ENCODE results near the gene ZNF396. TPM values are rescaled to one million over a fixed set of nuclear protein-coding genes. Genes with fewer than 3 reads are reported as not detected.

Gene ZNF396
- total RNA-seq, 1 donor from 2014 or later: 2.2 TPM

- Histone ChIP-seq H3K4me2 (no peak overlapping the region), H3K4me1 (no peaks in the 10 kb centered on the region), H4K20me1 (ENCODE audit: low read depth) (no peaks in the 10 kb centered on the region), H3K9ac (no peak overlapping the region), H3K9me3 (ENCODE audit: low read depth) (no peaks in the 10 kb centered on the region), H3K79me2 (ENCODE audit: low read depth) (no peaks in the 10 kb centered on the region), H3K27me3 (peaks cover 33% of the 10 kb centered on the region), H3K4me3 (no peak overlapping the region), H3F3A (ENCODE audit: low read depth) (peaks cover 8% of the 10 kb centered on the region), H3K27ac (no peak overlapping the region), H3K36me3 (no peaks in the 10 kb centered on the region), H2AFZ (replicated peaks) (no peak overlapping the region)
- Mint-ChIP-seq H3K27ac (no peak overlapping the region), H3K4me1 (peaks cover 10% of the 10 kb centered on the region), H3K27me3 (ENCODE audit: insufficient read depth, low read depth) (peaks cover 7% of the 10 kb centered on the region), H3K4me3 (no peak overlapping the region), H3K9me3 (peaks cover 2% of the 10 kb centered on the region), H3K36me3 (no peaks in the 10 kb centered on the region)
- TF ChIP-seq, protein P1, sequence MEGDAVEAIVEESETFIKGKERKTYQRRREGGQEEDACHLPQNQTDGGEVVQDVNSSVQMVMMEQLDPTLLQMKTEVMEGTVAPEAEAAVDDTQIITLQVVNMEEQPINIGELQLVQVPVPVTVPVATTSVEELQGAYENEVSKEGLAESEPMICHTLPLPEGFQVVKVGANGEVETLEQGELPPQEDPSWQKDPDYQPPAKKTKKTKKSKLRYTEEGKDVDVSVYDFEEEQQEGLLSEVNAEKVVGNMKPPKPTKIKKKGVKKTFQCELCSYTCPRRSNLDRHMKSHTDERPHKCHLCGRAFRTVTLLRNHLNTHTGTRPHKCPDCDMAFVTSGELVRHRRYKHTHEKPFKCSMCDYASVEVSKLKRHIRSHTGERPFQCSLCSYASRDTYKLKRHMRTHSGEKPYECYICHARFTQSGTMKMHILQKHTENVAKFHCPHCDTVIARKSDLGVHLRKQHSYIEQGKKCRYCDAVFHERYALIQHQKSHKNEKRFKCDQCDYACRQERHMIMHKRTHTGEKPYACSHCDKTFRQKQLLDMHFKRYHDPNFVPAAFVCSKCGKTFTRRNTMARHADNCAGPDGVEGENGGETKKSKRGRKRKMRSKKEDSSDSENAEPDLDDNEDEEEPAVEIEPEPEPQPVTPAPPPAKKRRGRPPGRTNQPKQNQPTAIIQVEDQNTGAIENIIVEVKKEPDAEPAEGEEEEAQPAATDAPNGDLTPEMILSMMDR (IDR thresholded peaks at IDR 0.05): no peak
- TF ChIP-seq EZH2 (IDR thresholded peaks at IDR 0.05): no peak
- no peak for TF ChIP-seq EZH2phosphoT487 (IDR thresholded peaks at IDR 0.05)
- no peak for DNase-seq (ENCODE audit: low spot score)
These were observed 2.3 kb upstream of the ZNF396 start for GRCh38 chr18:35379421-35379820.

- no peak overlapping the region for H3K4me3 ChIP-seq
- Mint-ChIP-seq H3K4me1 (peaks cover 10% of the 10 kb centered on the region), H3K9me3 (peaks cover 2% of the 10 kb centered on the region), H3K4me3 (peak overlapping the region; percentile 12), H3K27ac (no peak overlapping the region), H3K36me3 (peaks cover 2% of the 10 kb centered on the region), H3K27me3 (ENCODE audit: insufficient read depth, low read depth) (peaks cover 7% of the 10 kb centered on the region)
- H3K4me2 ChIP-seq: no peak overlapping the region
- H2AFZ ChIP-seq (replicated peaks): no peak overlapping the region
- no peak for DNase-seq (ENCODE audit: low spot score)
- H3K27ac ChIP-seq: no peak overlapping the region
- H3K9ac ChIP-seq: no peak overlapping the region
- H3K4me1 ChIP-seq: no peaks in the 10 kb centered on the region
- TF ChIP-seq, protein P1 (IDR thresholded peaks at IDR 0.05): no peak
- TF ChIP-seq EZH2phosphoT487 (IDR thresholded peaks at IDR 0.05) (no peak), EZH2 (IDR thresholded peaks at IDR 0.05) (no peak)
- H3K9me3 ChIP-seq (ENCODE audit: low read depth): no peaks in the 10 kb centered on the region
- H3K79me2 ChIP-seq (ENCODE audit: low read depth): no peaks in the 10 kb centered on the region
- peaks cover 33% of the 10 kb centered on the region for H3K27me3 ChIP-seq
- H3F3A ChIP-seq (ENCODE audit: low read depth): peaks cover 8% of the 10 kb centered on the region
- no peaks in the 10 kb centered on the region for H4K20me1 ChIP-seq (ENCODE audit: low read depth)
- no peaks in the 10 kb centered on the region for H3K36me3 ChIP-seq
These were observed 1.4 kb upstream of the ZNF396 start for GRCh38 chr18:35378574-35378896.

DNA sequence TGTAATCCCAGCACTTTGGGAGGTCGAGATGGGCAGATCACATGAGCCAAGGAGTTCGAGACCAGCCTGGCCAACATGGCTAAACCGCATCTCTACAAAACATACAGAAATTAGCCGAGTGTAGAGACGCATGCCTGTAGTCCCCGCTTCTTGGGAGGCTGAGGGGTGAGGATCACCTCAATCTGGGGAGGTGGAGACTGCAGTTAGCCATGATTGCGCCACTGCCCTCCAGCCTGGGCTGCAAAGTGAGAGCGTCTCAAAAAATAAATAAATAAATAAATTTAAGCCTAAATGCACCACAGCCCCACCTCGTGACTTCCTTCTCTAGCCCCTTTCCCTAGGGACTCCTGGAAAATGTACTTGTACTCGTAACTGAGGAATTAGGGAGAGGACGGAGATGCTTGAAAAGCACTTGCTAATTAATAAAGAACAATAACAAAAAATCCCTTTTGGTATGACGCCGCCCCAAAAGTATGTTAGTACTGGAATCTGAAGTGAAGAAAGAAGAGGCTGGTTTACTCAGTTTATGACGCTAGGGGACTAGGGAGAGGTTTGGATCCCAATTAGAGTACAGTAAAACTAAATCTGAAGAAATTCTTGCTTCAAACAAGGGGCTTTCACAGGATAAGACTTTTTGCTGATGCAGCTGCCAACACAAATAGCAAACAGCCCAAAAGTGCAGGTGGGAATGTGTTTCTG is 887 bp upstream of the ZNF396 start:
- no peak overlapping the region for H3K4me2 ChIP-seq

More for the DNA sequence above, 887 bp upstream of the ZNF396 start:
- Mint-ChIP-seq H3K4me1 (peaks cover 10% of the 10 kb centered on the region), H3K36me3 (peaks cover 2% of the 10 kb centered on the region), H3K4me3 (peak overlapping the region; percentile 88), H3K27me3 (ENCODE audit: insufficient read depth, low read depth) (peaks cover 7% of the 10 kb centered on the region), H3K9me3 (peaks cover 2% of the 10 kb centered on the region), H3K27ac (peak overlapping the region; percentile 15)
- H3K4me1 ChIP-seq: no peaks in the 10 kb centered on the region
- no peak overlapping the region for H3K9ac ChIP-seq
- no peak overlapping the region for H3K4me3 ChIP-seq
- H3F3A ChIP-seq (ENCODE audit: low read depth): peaks cover 8% of the 10 kb centered on the region
- no peaks in the 10 kb centered on the region for H3K79me2 ChIP-seq (ENCODE audit: low read depth)
- no peaks in the 10 kb centered on the region for H4K20me1 ChIP-seq (ENCODE audit: low read depth)
- H3K9me3 ChIP-seq (ENCODE audit: low read depth): no peaks in the 10 kb centered on the region
- H2AFZ ChIP-seq (replicated peaks): no peak overlapping the region
- TF ChIP-seq EZH2 (IDR thresholded peaks at IDR 0.05) (no peak), EZH2phosphoT487 (IDR thresholded peaks at IDR 0.05) (no peak)
- TF ChIP-seq, protein P1 (IDR thresholded peaks at IDR 0.05): no peak
- DNase-seq (ENCODE audit: low spot score): no peak
- H3K27me3 ChIP-seq: peaks cover 33% of the 10 kb centered on the region
- no peak overlapping the region for H3K27ac ChIP-seq
- H3K36me3 ChIP-seq: no peaks in the 10 kb centered on the region

All from neural progenitor cell (in vitro differentiated cells).